ENCODE data around the gene SLC39A1.

DNA sequence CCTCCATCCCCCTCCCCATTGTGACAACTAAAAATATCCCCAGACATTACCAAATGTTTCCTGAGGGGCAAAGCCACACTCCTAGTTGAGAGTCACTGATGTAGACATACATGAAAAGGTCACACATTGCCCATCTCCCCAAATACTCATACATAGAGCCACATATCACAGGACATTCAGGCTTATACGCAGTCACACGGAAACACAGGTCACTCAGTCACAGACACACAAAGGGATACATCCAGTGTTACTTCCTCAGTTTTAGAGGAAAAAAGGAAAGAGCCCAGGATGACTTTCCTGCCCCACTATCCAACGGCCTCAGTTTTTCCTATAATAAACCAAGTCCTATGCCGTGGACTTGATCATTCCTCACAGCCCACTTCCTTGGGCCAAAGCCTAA, 1.9 kb downstream of the SLC39A1 start:
- TF ChIP-seq, protein P1, sequence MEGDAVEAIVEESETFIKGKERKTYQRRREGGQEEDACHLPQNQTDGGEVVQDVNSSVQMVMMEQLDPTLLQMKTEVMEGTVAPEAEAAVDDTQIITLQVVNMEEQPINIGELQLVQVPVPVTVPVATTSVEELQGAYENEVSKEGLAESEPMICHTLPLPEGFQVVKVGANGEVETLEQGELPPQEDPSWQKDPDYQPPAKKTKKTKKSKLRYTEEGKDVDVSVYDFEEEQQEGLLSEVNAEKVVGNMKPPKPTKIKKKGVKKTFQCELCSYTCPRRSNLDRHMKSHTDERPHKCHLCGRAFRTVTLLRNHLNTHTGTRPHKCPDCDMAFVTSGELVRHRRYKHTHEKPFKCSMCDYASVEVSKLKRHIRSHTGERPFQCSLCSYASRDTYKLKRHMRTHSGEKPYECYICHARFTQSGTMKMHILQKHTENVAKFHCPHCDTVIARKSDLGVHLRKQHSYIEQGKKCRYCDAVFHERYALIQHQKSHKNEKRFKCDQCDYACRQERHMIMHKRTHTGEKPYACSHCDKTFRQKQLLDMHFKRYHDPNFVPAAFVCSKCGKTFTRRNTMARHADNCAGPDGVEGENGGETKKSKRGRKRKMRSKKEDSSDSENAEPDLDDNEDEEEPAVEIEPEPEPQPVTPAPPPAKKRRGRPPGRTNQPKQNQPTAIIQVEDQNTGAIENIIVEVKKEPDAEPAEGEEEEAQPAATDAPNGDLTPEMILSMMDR (IDR thresholded peaks at IDR 0.05; ENCODE audit: extremely low read depth in 1 of 2, insufficient read depth in 1 of 2, low read depth in 1 of 2, low read length in 2 of 2), result no peak
- TF ChIP-seq POLR2A (IDR thresholded peaks at IDR 0.05; ENCODE audit: low read depth, low read length) (no peak), POLR2AphosphoS5 (IDR thresholded peaks at IDR 0.05; ENCODE audit: insufficient read depth, low read depth, low read length) (no peak), GATA2 (IDR thresholded peaks at IDR 0.05; ENCODE audit: insufficient read depth, insufficient read length, low read depth, low read length) (no peak), MYC (IDR thresholded peaks at IDR 0.05; ENCODE audit: low read depth, low read length) (no peak), FOS (IDR thresholded peaks at IDR 0.05; ENCODE audit: borderline replicate concordance, insufficient read depth, low read length) (no peak), EZH2 (IDR thresholded peaks at IDR 0.05; ENCODE audit: borderline replicate concordance, low read depth, low read length, severe bottlenecking) (no peak)
- TF ChIP-seq, protein P2, sequence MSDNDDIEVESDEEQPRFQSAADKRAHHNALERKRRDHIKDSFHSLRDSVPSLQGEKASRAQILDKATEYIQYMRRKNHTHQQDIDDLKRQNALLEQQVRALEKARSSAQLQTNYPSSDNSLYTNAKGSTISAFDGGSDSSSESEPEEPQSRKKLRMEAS (IDR thresholded peaks at IDR 0.05; ENCODE audit: insufficient read depth, insufficient read length), result no peak
